H1 (cell line): ENCODE measurements around the gene ZNF184. TPM values are rescaled to one million over a fixed set of nuclear protein-coding genes. Genes with fewer than 3 reads are reported as not detected.

Source experiments
- CTCF ChIA-PET: fragments of 300-600 bp; sonication (Branson Sonifier 250); formaldehyde crosslinking; loops from one replicate; lab custom pipeline; 2021; ENCODE audit not compliant: partially characterized antibody; lab: Charles Lee
- POLR2A ChIA-PET: fragments of 300-600 bp; sonication (Branson Sonifier 250); formaldehyde crosslinking; loops from one replicate; lab custom pipeline; 2021; ENCODE audit warnings: inconsistent platforms; ENCODE audit not compliant: partially characterized antibody; lab: Charles Lee
- DNase-seq, 2 experiments: peaks; one replicate each; pipeline versions ENCODE4 v3.0.0 to v3.0.0-alpha.2; 2010 to 2022; ENCODE audit warnings: low spot score in 2 of 2, low read depth in 1 of 2, mixed read lengths in 1 of 2
- FAIRE-seq: peaks from 2 replicates; lab custom pipeline; 2011; peaks lifted over from hg19 to GRCh38; lab: Jason Lieb, UNC
- H2AFZ ChIP-seq: 2 replicates; pipeline ENCODE4 v1.8.1; 2012; ENCODE audit warnings: low read length, inconsistent platforms
- H2AK5ac ChIP-seq: 2 replicates; pipeline ENCODE4 v1.6.1; 2013; ENCODE audit warnings: low read depth, low read length
- H2BK120ac ChIP-seq: replicated peaks from 2 replicates; pipeline ENCODE3; 2013; ENCODE audit warnings: low read depth, low read length, inconsistent platforms
- H2BK12ac ChIP-seq: 2 replicates; pipeline ENCODE4 v1.6.1; 2013; ENCODE audit warnings: low read depth, low read length
- H2BK15ac ChIP-seq: 2 replicates; pipeline ENCODE4 v1.6.1; 2013; ENCODE audit warnings: low read length
- H2BK20ac ChIP-seq: 2 replicates; pipeline ENCODE4 v1.6.1; 2013; ENCODE audit warnings: low read length
- H2BK5ac ChIP-seq: 2 replicates; pipeline ENCODE4 v1.6.1; 2013; ENCODE audit warnings: low read depth, low read length
- H3K14ac ChIP-seq: 2 replicates; pipeline ENCODE4 v1.6.1; 2013; ENCODE audit warnings: inconsistent platforms; ENCODE audit not compliant: insufficient read length
- H3K18ac ChIP-seq: 2 replicates; pipeline ENCODE4 v1.6.1; 2013; ENCODE audit warnings: low read length; ENCODE audit errors: extremely low read depth
- H3K23ac ChIP-seq: 2 replicates; pipeline ENCODE4 v1.6.1; 2013; ENCODE audit warnings: inconsistent platforms; ENCODE audit not compliant: insufficient read length
- H3K23me2 ChIP-seq: 2 replicates; pipeline ENCODE4 v1.6.1; 2013; ENCODE audit warnings: low read depth, low read length
- H3K27ac ChIP-seq: 2 replicates; pipeline ENCODE4 v1.6.1; 2011; ENCODE audit warnings: low read depth, low read length, inconsistent platforms
- H3K27me3 ChIP-seq, 4 experiments: replicated peaks in 1 of 4; 1 replicate in 1 of 4; 2 replicates in 3 of 4; pipeline versions ENCODE4 v1.6.1 to v1.8.1; 2011 to 2013; ENCODE audit warnings: low read length in 3 of 4, mild to moderate bottlenecking in 3 of 4, inconsistent platforms in 2 of 4, mixed read lengths in 2 of 4, moderate library complexity in 1 of 4; ENCODE audit not compliant: control insufficient read depth in 3 of 4, insufficient read depth in 3 of 4; ENCODE audit errors: extremely low read depth in 1 of 4
- H3K36me3 ChIP-seq, 4 experiments: 2 replicates each; pipeline versions ENCODE4 v1.6.1 to v1.8.1; 2011 to 2013; ENCODE audit warnings: mild to moderate bottlenecking in 4 of 4, low read length in 3 of 4, moderate library complexity in 2 of 4, control low read depth in 1 of 4, inconsistent platforms in 1 of 4; ENCODE audit not compliant: insufficient read depth in 4 of 4, control insufficient read depth in 2 of 4
- H3K4ac ChIP-seq: replicated peaks from 2 replicates; pipeline ENCODE3; 2013; ENCODE audit warnings: low read length, low read depth, mixed read lengths, inconsistent platforms; ENCODE audit not compliant: insufficient read length
- H3K4me1 ChIP-seq, 4 experiments: replicated peaks in 1 of 4; 1 replicate in 1 of 4; 2 replicates in 3 of 4; pipeline versions ENCODE4 v1.6.1 to v1.8.1; 2011 to 2013; ENCODE audit warnings: low read length in 3 of 4, inconsistent platforms in 2 of 4, mixed read lengths in 1 of 4; ENCODE audit not compliant: insufficient read depth in 4 of 4, control insufficient read depth in 3 of 4
- H3K4me2 ChIP-seq, 2 experiments: 2 replicates each; pipeline versions ENCODE4 v1.6.1 to v1.8.1; 2011 to 2013; ENCODE audit warnings: low read depth in 2 of 2, low read length in 2 of 2, control low read depth in 1 of 2, inconsistent platforms in 1 of 2, mild to moderate bottlenecking in 1 of 2; ENCODE audit not compliant: insufficient read depth in 1 of 2
- H3K4me3 ChIP-seq, 4 experiments: fragments of 200-600, 300-600 bp in 1 of 4; sonication (generic), shearing (Covaris generic), sonication (Bioruptor Twin) in 1 of 4; 2 replicates each; pipeline versions ENCODE4 v1.5.1 to v1.8.1; 2011 to 2016; ENCODE audit warnings: low read length in 4 of 4, low read depth in 3 of 4, control low read depth in 2 of 4, inconsistent platforms in 2 of 4, mild to moderate bottlenecking in 2 of 4, mixed read lengths in 1 of 4, moderate library complexity in 1 of 4; ENCODE audit not compliant: insufficient read depth in 2 of 4; ENCODE audit errors: extremely low read depth in 1 of 4
- H3K56ac ChIP-seq: replicated peaks from 2 replicates; pipeline ENCODE3; 2013; ENCODE audit warnings: low read depth, mild to moderate bottlenecking, mixed read lengths, low read length, inconsistent platforms; ENCODE audit not compliant: insufficient read length
- H3K79me1 ChIP-seq: 2 replicates; pipeline ENCODE4 v1.6.1; 2013; ENCODE audit warnings: low read depth, low read length, control low read depth
- H3K79me2 ChIP-seq, 2 experiments: 2 replicates each; pipeline versions ENCODE4 v1.6.1 to v1.8.1; 2012 to 2013; ENCODE audit warnings: low read length in 2 of 2, mild to moderate bottlenecking in 2 of 2, inconsistent platforms in 1 of 2; ENCODE audit not compliant: insufficient read depth in 2 of 2, control insufficient read depth in 1 of 2
- H3K9ac ChIP-seq, 4 experiments: replicated peaks in 1 of 4; 1 replicate in 1 of 4; 2 replicates in 3 of 4; pipeline versions ENCODE4 v1.6.1 to v1.8.1; 2011 to 2013; ENCODE audit warnings: low read depth in 3 of 4, low read length in 3 of 4, control low read depth in 2 of 4, mild to moderate bottlenecking in 2 of 4, moderate library complexity in 2 of 4, inconsistent platforms in 1 of 4; ENCODE audit errors: extremely low read depth in 1 of 4
- H3K9me3 ChIP-seq, 2 experiments: 2 replicates each; pipeline versions ENCODE4 v1.6.1 to v1.8.1; 2012 to 2013; ENCODE audit warnings: mild to moderate bottlenecking in 2 of 2, moderate library complexity in 2 of 2, control low read depth in 1 of 2, inconsistent platforms in 1 of 2, low read depth in 1 of 2, low read length in 1 of 2, mixed read lengths in 1 of 2; ENCODE audit not compliant: insufficient read depth in 2 of 2
- H4K20me1 ChIP-seq, 2 experiments: replicated peaks in 1 of 2; 2 replicates each; pipeline versions ENCODE3 to v1.8.1; 2011 to 2013; ENCODE audit warnings: inconsistent platforms in 2 of 2, low read length in 2 of 2, mild to moderate bottlenecking in 1 of 2; ENCODE audit not compliant: insufficient read depth in 2 of 2, control insufficient read depth in 1 of 2
- H4K5ac ChIP-seq: 2 replicates; pipeline ENCODE4 v1.6.1; 2013; ENCODE audit warnings: low read length, low read depth, mixed read lengths, inconsistent platforms; ENCODE audit not compliant: insufficient read length
- H4K8ac ChIP-seq: 2 replicates; pipeline ENCODE4 v1.8.0; 2013; ENCODE audit warnings: mild to moderate bottlenecking, moderate library complexity, low read length, inconsistent platforms; ENCODE audit not compliant: insufficient read depth; ENCODE audit errors: extremely low read depth
- H4K91ac ChIP-seq: replicated peaks from 2 replicates; pipeline ENCODE3; 2013; ENCODE audit warnings: low read length, mixed read lengths, inconsistent platforms; ENCODE audit not compliant: insufficient read length
- CHD2 ChIP-seq: IDR thresholded peaks from 2 replicates; pipeline ENCODE4 v1.6.1; 2012; ENCODE audit warnings: low read length, improper control_type of control experiment
- EP300 ChIP-seq, 2 experiments: IDR thresholded peaks; 1 replicate in 1 of 2; 2 replicates in 1 of 2; pipeline ENCODE4 v1.6.1; 2011 to 2012; ENCODE audit warnings: low read depth in 2 of 2, low read length in 2 of 2, mild to moderate bottlenecking in 2 of 2, borderline replicate concordance in 1 of 2, inconsistent platforms in 1 of 2, moderate library complexity in 1 of 2
- FOSL1 ChIP-seq: IDR thresholded peaks from 2 replicates; pipeline ENCODE4 v1.6.1; 2011; ENCODE audit warnings: mild to moderate bottlenecking, low read depth, low read length, moderate library complexity; ENCODE audit not compliant: insufficient read depth
- GTF2F1 ChIP-seq: IDR thresholded peaks from 2 replicates; pipeline ENCODE4 v1.6.1; 2012; ENCODE audit warnings: low read depth, low read length, improper control_type of control experiment, borderline replicate concordance
- POU5F1 ChIP-seq: IDR thresholded peaks from 2 replicates; pipeline ENCODE4 v1.6.1; 2011; ENCODE audit warnings: low read depth, mild to moderate bottlenecking, low read length, moderate library complexity
- SRF ChIP-seq: IDR thresholded peaks from 2 replicates; pipeline ENCODE4 v1.6.1; 2011; ENCODE audit warnings: mild to moderate bottlenecking, low read depth, low read length, moderate library complexity
- TEAD4 ChIP-seq: IDR thresholded peaks from 2 replicates; pipeline ENCODE4 v1.6.1; 2012; ENCODE audit warnings: low read depth, low read length, inconsistent platforms, mixed read lengths
- ZNF274 ChIP-seq: IDR thresholded peaks from 2 replicates; pipeline ENCODE4 v1.7.0; 2012; ENCODE audit warnings: low read length, borderline replicate concordance; ENCODE audit errors: extremely low read depth
- WGBS, 2 experiments: shearing (Covaris generic) in 1 of 2; methylation state at CpG; one replicate each; pipeline versions ENCODE4 v1.1.6 to v1.1.7; 2013 to 2015; ENCODE audit warnings: low lambda C conversion rate in 2 of 2, mixed read lengths in 2 of 2, inconsistent platforms in 1 of 2, low coverage in 1 of 2, missing lambda C conversion rate in 1 of 2; ENCODE audit not compliant: insufficient replicate concordance in 2 of 2, insufficient coverage in 1 of 2, insufficient read length in 1 of 2; ENCODE audit errors: extremely low coverage in 1 of 2, missing lambda C conversion rate in 1 of 2; 5-methylcytosine and 5-hydroxymethylcytosine counted together
- polyA plus RNA-seq, 7 experiments: library from polyadenylated mRNA; depleted of rRNA in 3 of 7; stranded (reverse) in 5 of 7; unstranded in 2 of 7; fragments of >200 nt in 5 of 7; fragments of 200-250 nt in 2 of 7; gene quantifications; 1 replicate in 5 of 7; 2 replicates in 1 of 7; 4 replicates in 1 of 7; pipeline versions ENCODE4 v1.2.1 to v1.2.3, GENCODE V29; 2011 to 2013; ENCODE audit warnings: missing spikeins in 2 of 7, mixed read lengths in 2 of 7
- total RNA-seq: library from RNA; stranded (reverse); fragmentation: NEBNext Ultra II Directional; extraction: Animal tissue kit (Norgen Biotek cat#: 25700); gene quantifications from 2 replicates; pipeline ENCODE4 v1.2.1, GENCODE V29; 2021
- TF ChIP-seq, protein P1 (sequence below): IDR thresholded peaks from 2 replicates; pipeline ENCODE4 v1.6.1; 2012; ENCODE audit warnings: low read length, inconsistent platforms

The ZNF184 gene
- total and polyA plus RNA-seq, 2 of the 8 experiments (the other 6 are each of a cell fraction or from before 2014, with no cell fraction given): 1.9 to 12.3 TPM

DNA sequence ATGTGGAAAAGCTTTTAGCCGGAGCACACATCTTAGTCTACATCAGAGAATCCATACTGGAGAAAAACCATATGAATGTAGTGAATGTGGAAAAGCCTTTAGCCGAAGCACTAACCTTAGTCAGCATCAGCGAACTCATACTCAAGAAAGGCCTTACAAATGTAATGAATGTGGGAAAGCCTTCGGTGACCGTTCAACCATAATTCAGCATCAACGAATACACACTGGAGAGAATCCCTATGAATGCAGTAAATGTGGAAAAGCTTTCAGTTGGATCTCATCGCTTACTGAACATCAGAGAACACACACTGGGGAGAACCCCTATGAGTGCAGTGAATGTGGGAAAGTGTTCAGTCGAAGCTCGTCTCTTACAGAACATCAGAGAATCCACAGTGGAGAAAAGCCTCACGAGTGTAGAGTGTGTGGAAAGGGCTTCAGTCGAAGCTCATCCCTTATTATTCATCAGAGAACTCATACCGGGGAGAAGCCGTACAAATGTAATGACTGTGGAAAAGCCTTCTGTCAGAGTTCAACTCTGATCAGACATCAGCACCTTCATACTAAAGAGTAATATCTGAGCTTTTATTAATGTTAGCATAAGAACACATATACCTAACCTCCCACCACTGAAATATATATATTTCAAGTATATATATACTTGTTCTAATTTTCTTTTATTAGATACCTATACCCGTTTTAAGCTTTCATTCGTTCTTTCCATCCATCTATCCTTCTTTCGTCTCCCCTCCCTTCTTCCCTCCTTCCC is 71.8 kb downstream of the ZNF184 start:
- 93 to 100% methylated on average over 3 to 16 of the region's 16 CpGs for WGBS, 2 experiments
- no peak overlapping the region for H3K23ac ChIP-seq

More for the DNA sequence above, 71.8 kb downstream of the ZNF184 start:
- H4K8ac ChIP-seq: no peak overlapping the region
- no peak overlapping the region for H3K56ac ChIP-seq
- H3K18ac ChIP-seq: no peak overlapping the region
- no peak overlapping the region for H4K5ac ChIP-seq
- no peak overlapping the region for H3K9ac ChIP-seq
- H2BK15ac ChIP-seq: no peak overlapping the region
- H3K4me1 ChIP-seq: no peaks in the 10 kb centered on the region
- H2BK20ac ChIP-seq: no peak overlapping the region
- H3K27ac ChIP-seq: no peak overlapping the region
- no peak overlapping the region for H2BK120ac ChIP-seq
- H3K79me2 ChIP-seq: no peaks in the 10 kb centered on the region
- H2BK12ac ChIP-seq: no peak overlapping the region
- no peaks in the 10 kb centered on the region for H3K23me2 ChIP-seq
- no peak overlapping the region for H3K4me2 ChIP-seq
- H3K4ac ChIP-seq: no peak overlapping the region
- H4K20me1 ChIP-seq: no peaks in the 10 kb centered on the region
- DNase-seq (no peak), FAIRE-seq (no peak)
- TF ChIP-seq EP300 (IDR thresholded peaks at IDR 0.05; ENCODE audit: borderline replicate concordance in 1 of 2, low read depth in 2 of 2, low read length in 2 of 2) (no peak), POU5F1 (no peak), CHD2 (no peak), TEAD4 (no peak), FOSL1 (no peak), GTF2F1 (no peak), SRF (no peak), ZNF274 (peak; percentile 90)
- TF ChIP-seq, protein P1, sequence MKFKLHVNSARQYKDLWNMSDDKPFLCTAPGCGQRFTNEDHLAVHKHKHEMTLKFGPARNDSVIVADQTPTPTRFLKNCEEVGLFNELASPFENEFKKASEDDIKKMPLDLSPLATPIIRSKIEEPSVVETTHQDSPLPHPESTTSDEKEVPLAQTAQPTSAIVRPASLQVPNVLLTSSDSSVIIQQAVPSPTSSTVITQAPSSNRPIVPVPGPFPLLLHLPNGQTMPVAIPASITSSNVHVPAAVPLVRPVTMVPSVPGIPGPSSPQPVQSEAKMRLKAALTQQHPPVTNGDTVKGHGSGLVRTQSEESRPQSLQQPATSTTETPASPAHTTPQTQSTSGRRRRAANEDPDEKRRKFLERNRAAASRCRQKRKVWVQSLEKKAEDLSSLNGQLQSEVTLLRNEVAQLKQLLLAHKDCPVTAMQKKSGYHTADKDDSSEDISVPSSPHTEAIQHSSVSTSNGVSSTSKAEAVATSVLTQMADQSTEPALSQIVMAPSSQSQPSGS: no peak
- H3K36me3 ChIP-seq: peaks cover 6 to 50% (median 24%) of the 10 kb centered on the region in 4 experiments; a peak in 7 of 8 replicates
- no peaks in the 10 kb centered on the region for H3K79me1 ChIP-seq
- ChIA-PET CTCF (no interaction called here), POLR2A (interaction anchor here (1.1 kb wide), 1 partner anchor 22 kb away, joined by 4 read pairs; no protein-coding TSS in a partner anchor)
- H3K14ac ChIP-seq: no peak overlapping the region
- H4K91ac ChIP-seq: no peak overlapping the region
- H2AK5ac ChIP-seq: no peak overlapping the region
- no peak overlapping the region for H3K4me3 ChIP-seq
- H3K9me3 ChIP-seq: peaks cover 41 to 52% of the 10 kb centered on the region in 2 experiments
- H3K27me3 ChIP-seq: no peaks in the 10 kb centered on the region
- no peak overlapping the region for H2BK5ac ChIP-seq
- no peak overlapping the region for H2AFZ ChIP-seq
